ENCODE results near the gene TACR1. TPM values are rescaled to one million over a fixed set of nuclear protein-coding genes. Genes with fewer than 3 reads are reported as not detected.
A peak's percentile ranks its signal among the peaks of the same experiment; 100 is the strongest.

TACR1 gene
- total and polyA plus RNA-seq, 2 of the 13 experiments (the other 11 are each of a cell fraction or from before 2014, with no cell fraction given), result not detected

DNA sequence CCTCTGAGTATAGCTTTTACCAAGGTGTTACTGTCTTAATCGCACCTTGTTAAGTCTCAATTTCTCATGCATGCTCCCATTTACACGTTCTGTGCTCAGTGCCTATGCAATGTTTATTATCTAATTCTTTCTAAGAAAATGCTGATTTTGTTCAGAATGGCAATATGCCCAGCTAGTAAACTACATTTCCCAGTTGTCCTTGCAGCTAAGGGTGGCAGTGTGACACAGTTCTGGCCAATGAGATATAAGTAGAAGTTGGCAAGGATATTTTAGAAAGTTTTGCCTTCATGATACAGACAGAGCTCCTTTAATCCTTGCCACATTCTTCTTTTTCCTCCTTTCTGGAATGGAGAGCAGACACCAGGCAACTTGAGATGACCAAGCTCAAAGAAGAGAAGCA is 195.5 kb downstream of the TACR1 start (continued):
- TF ChIP-seq, protein P1, sequence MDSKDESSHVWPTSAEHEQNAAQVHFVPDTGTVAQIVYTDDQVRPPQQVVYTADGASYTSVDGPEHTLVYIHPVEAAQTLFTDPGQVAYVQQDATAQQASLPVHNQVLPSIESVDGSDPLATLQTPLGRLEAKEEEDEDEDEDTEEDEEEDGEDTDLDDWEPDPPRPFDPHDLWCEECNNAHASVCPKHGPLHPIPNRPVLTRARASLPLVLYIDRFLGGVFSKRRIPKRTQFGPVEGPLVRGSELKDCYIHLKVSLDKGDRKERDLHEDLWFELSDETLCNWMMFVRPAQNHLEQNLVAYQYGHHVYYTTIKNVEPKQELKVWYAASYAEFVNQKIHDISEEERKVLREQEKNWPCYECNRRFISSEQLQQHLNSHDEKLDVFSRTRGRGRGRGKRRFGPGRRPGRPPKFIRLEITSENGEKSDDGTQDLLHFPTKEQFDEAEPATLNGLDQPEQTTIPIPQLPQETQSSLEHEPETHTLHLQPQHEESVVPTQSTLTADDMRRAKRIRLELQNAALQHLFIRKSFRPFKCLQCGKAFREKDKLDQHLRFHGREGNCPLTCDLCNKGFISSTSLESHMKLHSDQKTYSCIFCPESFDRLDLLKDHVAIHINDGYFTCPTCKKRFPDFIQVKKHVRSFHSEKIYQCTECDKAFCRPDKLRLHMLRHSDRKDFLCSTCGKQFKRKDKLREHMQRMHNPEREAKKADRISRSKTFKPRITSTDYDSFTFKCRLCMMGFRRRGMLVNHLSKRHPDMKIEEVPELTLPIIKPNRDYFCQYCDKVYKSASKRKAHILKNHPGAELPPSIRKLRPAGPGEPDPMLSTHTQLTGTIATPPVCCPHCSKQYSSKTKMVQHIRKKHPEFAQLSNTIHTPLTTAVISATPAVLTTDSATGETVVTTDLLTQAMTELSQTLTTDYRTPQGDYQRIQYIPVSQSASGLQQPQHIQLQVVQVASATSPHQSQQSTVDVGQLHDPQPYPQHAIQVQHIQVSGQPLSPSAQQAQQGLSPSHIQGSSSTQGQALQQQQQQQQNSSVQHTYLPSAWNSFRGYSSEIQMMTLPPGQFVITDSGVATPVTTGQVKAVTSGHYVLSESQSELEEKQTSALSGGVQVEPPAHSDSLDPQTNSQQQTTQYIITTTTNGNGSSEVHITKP (CRISPR knock-in tag; IDR thresholded peaks at IDR 0.05; ENCODE audit: low read depth), result no peak
- TF ChIP-seq, protein P2, sequence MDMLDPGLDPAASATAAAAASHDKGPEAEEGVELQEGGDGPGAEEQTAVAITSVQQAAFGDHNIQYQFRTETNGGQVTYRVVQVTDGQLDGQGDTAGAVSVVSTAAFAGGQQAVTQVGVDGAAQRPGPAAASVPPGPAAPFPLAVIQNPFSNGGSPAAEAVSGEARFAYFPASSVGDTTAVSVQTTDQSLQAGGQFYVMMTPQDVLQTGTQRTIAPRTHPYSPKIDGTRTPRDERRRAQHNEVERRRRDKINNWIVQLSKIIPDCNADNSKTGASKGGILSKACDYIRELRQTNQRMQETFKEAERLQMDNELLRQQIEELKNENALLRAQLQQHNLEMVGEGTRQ (IDR thresholded peaks at IDR 0.05; ENCODE audit: low read depth, low read length), result no peak
- TF ChIP-seq, protein P2 (CRISPR knock-in tag; IDR thresholded peaks at IDR 0.05; ENCODE audit: borderline replicate concordance), result peak; percentile 29; the same call in 1 of the 2 replicates
- TF ChIP-seq ZNF143 (CRISPR knock-in tag; IDR thresholded peaks at IDR 0.05) (peak; percentile 82), AHR (CRISPR knock-in tag; IDR thresholded peaks at IDR 0.05) (no peak), ZNF329 (CRISPR knock-in tag; IDR thresholded peaks at IDR 0.05; ENCODE audit: low read depth) (no peak), JUND (CRISPR knock-in tag; IDR thresholded peaks at IDR 0.05) (no peak), SOX6 (IDR thresholded peaks at IDR 0.05) (no peak), SOX6 (CRISPR knock-in tag; IDR thresholded peaks at IDR 0.05) (no peak), KDM4B (CRISPR knock-in tag; IDR thresholded peaks at IDR 0.05) (no peak), GABPA (IDR thresholded peaks at IDR 0.05; ENCODE audit: low read depth, low read length) (no peak), GABPA (CRISPR knock-in tag; IDR thresholded peaks at IDR 0.05; ENCODE audit: low read depth) (no peak), ZNF460 (CRISPR knock-in tag; IDR thresholded peaks at IDR 0.05; ENCODE audit: borderline replicate concordance) (no peak), ZNF335 (CRISPR knock-in tag; IDR thresholded peaks at IDR 0.05) (no peak), RBM22 (optimal IDR thresholded peaks at IDR 0.05; ENCODE audit: low read length) (no peak), POLR2AphosphoS2 (IDR thresholded peaks at IDR 0.05; ENCODE audit: low read depth, low read length) (no peak)
- TF ChIP-seq, protein P3, sequence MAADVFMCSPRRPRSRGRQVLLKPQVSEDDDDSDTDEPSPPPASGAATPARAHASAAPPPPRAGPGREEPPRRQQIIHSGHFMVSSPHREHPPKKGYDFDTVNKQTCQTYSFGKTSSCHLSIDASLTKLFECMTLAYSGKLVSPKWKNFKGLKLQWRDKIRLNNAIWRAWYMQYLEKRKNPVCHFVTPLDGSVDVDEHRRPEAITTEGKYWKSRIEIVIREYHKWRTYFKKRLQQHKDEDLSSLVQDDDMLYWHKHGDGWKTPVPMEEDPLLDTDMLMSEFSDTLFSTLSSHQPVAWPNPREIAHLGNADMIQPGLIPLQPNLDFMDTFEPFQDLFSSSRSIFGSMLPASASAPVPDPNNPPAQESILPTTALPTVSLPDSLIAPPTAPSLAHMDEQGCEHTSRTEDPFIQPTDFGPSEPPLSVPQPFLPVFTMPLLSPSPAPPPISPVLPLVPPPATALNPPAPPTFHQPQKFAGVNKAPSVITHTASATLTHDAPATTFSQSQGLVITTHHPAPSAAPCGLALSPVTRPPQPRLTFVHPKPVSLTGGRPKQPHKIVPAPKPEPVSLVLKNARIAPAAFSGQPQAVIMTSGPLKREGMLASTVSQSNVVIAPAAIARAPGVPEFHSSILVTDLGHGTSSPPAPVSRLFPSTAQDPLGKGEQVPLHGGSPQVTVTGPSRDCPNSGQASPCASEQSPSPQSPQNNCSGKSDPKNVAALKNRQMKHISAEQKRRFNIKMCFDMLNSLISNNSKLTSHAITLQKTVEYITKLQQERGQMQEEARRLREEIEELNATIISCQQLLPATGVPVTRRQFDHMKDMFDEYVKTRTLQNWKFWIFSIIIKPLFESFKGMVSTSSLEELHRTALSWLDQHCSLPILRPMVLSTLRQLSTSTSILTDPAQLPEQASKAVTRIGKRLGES (CRISPR knock-in tag; IDR thresholded peaks at IDR 0.05; ENCODE audit: borderline replicate concordance), result no peak
- TF ChIP-seq, protein P4, sequence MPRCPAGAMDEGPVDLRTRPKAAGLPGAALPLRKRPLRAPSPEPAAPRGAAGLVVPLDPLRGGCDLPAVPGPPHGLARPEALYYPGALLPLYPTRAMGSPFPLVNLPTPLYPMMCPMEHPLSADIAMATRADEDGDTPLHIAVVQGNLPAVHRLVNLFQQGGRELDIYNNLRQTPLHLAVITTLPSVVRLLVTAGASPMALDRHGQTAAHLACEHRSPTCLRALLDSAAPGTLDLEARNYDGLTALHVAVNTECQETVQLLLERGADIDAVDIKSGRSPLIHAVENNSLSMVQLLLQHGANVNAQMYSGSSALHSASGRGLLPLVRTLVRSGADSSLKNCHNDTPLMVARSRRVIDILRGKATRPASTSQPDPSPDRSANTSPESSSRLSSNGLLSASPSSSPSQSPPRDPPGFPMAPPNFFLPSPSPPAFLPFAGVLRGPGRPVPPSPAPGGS (CRISPR knock-in tag; IDR thresholded peaks at IDR 0.05), result no peak
